NCI-H1105 (cell line): ENCODE results near the gene CIAPIN1.

ENCODE experiments used
- DNase-seq: peaks from one replicate; lab custom pipeline; 2025; lab: John Stamatoyannopoulos, UW

Gene CIAPIN1

DNA sequence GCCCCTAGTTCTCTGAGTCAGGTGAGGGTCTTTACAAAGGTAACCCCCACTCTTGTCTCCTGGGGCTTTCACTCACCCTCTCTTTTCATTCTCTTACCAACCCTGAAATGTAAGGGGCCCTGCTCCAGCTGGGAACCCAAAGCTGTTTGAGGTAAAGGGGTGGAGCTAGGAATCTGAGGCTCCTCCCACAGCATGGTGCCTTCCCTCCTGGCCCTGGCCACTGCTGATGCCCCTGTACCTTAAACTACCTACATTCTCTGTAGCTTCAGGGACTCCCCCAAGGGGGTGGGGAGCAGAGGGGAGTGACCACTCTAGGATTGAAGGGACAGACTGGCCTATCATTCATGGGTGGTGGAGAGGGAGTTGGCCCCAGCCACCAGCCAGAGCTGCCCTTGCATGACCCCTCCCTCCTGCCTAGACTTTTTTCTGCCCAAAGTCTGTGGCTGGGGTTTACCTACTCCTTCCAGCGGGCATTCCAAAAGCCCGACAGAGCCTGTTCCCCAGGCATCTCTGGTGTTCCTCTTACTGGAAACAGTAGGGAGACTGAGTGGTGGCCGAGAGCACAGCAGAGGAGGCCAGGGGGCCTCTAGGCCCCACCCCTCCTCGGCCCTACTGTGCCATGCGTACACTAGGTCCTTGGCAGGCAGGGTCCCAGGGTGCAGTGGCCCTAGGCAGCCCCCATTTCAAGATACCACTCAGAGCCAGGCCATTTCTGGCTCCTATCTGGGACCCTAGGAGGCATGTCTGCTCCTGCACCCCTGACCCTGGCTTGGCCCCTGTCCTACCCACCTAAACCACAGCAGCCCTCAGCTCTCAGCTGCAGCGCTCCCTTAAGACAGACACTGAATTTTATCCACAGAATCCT is 29.6 kb upstream of the CIAPIN1 start:
- no peak for DNase-seq

DNA sequence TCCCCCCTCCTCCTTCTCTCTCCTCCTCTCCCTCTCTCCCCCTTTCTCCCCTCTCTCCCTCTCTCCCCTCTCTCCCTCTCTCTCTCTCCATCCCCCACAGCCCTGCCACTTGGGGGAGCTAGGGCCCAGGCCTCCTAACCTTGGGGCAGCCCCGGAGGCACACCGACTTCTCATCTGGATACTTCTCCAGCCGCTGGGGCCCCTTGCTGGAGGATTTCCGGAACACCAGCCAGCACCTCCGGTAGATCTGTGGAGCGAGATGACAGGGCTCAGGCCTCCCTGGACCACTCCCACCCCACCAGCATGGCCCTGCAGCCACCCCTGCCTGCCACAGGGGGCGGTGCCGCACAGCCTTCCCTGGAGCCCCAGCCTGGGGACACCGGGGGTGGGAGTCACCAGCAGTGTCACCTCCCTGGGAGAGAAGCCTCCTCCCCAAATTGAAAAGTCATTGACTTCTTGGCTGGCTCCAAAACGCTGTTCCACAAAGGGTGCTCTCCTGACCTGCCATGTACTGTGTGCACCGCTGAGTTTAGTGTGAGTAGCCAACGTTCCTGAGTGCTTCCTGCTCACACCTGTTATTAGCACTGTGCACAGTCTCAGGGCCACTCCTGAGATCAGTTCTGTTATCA is 28.6 kb upstream of the CIAPIN1 start:
- no peak for DNase-seq

DNA sequence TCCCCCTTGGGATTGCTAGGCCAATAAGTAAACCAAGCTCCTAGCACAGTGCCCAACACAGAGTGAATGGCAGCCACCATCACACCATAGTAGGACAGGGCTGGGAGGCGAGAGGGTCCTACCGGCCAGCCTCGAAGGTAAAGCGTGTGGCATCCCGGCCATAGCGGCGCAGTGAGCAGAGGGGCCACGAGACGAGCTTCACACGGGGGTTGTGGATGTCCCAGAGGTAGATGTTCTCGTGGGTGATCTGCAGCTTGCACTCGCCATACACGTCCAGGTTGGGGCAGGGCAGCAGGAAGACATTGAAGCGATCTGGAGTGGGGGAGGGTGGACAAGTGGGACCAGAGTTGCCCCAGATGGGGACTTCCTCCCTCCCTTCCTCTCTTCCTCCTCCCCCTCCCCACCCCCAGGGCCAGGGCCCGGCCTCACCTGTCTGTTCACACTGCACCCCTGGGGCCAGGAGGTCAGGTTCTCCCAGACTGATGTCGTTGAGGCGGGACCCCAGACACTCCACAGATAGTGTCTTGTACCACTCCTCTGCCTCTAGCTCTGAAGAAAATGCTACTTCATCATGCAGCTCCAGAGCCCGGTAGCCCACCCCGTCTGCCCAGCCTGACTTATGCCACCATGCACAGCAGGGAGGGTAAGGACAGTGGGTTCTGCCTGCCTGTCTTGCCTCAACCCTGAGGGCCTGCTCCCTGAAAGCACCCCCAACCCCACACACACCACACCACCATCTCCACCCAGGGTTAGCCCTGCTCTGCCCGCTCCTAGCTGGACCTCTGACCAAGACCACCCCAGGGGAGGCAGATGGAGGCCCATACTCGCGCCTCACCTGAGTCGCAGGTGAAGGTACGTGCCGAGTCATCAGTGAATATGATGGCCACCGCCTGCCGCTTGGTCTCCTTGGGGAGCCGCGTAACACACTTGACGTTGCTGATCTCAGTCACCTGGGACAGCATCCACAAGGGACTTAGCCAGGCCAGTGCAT is 27.8 kb upstream of the CIAPIN1 start:
- DNase-seq, result no peak

DNA sequence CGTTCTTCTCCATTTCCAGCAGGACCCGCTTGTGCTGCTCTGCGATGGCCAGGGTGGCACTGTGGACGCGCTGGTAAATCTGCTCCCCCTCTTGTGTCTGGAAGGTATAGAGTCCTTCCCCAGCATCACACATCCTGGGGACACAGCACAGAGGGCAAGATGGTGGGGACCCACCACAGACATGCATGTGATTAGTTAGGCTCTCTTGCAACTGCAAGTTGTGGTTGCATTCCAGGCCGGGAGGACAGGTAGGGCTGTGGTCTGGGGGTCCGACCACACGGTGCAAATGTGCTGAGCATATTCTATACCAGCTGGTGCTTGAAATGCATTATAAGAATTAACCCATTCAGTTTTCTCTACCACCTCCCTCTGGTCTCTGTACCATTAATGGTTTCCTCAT is 26.7 kb upstream of the CIAPIN1 start:
- no peak for DNase-seq

DNA sequence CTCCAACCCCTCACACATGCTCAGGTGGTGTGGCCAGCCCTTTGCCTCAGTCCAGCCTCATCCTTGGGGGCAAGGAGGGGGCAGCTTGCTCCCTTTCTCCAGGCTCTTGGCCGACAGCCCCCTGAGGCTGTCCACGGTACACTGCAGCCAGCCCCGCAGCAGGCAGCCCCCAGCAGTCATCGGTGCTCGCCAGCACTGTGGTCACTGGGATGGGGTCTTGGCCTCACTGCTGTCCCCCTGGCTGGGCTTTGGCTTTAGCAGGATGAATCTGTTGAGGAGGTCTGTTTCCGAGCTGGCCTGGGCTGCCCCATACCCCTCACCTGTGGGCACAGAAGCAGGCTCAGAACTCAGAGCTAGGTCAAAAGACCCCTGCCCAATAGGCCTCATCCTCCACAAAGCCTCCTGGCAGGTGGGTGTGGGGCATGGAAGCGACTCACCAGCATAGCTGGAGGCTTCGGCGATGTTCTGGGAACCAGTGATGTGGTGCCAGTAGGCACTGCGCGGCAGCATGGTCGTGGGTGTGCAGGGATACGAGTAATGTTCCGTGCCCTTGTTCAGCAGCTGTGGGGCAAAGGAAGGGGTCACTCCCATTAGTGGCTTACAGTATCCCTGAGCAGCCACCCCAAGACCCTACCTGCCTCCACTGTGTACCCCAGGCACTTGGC is 26.1 kb upstream of the CIAPIN1 start:
- DNase-seq, result no peak

DNA sequence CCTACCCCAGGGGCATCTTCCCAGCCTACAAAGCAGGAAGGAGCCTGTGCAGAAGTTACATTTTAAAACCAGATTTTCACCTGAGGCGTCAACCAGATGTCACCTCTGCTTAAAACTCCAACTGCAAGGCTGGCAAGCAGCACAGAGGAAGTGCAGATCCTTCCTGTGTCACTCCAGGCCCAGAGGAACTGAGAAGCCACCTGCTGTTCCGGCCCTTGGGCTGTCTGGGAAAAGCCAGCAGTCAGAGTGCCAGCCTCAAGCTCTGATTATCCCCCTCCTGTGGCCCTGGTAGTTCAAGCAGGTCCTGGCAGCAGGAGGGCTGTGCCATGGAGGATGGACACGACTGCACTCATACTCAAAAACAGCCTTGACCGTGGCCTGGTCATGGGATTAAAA is 25.5 kb upstream of the CIAPIN1 start:
- no peak for DNase-seq

DNA sequence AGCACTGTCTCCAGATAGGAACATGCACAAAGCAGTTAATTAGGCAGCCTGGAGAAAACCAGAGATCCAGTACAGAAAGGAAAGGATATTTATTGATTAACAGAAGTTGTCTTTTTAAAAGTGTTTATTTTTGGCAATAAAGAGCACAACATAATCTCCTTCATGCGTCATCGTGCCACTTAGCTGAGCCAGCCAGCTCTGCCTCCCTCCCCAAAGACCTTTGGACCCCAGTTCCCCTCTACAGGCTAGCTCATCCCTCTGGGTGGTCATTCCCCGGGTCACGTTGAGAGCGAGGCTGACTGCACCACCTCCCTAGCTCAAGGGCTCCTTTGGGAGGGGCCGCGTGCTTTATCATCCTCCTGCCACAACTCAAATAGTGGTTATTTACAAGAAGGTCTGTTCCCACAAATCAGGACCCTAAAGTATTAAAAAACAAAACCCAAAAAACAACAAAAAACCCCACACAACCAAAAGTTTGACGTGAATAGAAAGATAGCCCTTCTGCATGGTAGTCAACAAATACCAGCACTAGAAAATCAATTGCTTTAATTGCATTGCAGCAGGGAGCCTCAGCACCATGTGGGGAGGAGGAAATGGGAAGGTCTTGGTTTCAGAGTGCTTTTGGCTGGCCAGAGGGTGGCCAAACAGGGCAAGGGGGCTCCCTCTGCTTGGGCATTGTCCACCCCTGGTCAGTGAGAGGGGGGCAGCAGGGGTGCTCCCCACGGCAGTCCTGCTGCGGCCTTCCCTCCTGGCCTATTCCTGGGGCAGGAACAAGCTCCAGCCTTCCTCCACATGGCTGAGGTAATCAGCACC is 24.9 kb upstream of the CIAPIN1 start:
- DNase-seq, result no peak

DNA sequence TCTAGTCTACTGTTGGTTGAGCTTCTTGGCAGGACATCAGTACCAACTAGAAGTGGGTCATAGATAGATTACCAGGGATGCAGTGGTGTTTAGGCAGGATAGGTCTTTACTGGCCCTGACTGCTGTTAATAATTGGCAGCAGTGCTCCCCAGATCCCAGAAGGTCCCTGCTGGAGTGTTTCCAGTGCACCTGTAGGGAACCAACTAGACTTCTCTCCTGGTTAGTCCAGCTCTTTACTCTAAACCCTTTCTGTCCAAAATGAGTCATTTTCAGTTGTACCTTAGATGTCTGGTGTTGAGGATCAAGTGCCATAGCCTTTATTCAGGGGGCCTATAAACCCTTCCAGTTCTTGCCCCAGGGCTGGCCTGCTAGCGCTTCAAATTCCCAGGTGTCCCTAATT is 24.0 kb upstream of the CIAPIN1 start:
- DNase-seq, result no peak

DNA sequence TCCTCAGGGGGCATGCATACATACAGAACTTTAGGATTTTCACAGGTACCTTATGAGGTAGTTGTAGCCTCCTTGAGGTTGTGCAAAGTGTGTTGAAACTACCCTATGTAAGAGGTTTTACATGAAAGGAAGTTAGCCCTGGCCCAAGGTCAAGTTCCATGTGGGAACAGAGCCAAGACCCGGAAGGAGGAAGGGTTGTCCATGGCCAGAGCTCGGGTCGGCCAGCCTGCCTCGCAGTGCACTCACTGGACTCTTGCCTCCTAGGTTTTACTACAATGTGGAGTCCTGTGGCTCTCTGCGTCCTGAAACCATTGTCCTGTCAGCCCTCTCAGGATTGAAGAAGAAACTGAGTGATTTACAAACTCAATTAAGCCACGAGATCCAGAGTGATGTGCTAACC is 23.5 kb upstream of the CIAPIN1 start:
- DNase-seq, result no peak

DNA sequence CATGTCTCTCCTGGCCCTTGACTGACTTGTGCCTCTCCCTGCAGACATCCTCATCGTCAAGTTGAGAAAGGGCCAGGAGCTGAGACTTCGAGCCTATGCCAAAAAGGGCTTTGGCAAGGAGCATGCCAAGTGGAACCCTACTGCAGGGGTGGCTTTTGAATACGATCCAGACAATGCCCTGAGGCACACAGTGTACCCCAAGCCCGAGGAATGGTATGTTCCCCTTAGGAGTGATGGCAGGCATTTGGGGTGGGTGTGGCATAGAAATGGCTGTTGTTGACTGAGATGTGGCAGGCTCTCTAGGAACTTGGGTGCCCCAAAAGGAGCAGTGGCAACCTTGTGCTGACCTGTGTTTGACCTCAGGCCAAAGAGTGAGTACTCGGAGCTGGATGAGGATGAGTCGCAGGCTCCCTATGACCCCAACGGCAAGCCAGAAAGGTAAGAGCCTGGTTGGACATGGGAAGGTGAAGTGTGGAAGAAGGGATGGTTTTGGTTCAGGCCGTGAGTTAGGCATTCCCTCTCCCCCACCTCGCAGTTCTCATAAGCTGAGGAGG is 22.8 kb upstream of the CIAPIN1 start:
- DNase-seq, result no peak

DNA sequence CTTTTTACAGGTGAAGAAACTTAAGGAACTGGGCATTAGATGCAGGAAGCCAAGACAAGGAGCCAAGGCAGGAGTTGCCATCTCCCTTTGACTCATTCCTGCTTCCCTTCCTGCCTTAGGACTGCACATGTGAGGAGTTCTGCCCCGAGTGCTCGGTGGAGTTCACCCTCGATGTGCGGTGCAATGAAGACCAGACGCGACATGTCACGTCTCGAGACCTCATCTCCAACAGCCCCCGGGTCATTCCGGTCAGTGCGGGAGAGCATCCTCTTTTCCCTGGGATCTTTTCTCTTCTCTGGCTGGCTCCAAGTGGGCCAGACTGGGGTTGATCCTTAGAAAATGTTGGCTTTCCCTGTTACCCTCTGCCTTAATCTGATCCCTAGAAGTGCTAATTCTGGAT is 21.9 kb upstream of the CIAPIN1 start:
- no peak for DNase-seq

DNA sequence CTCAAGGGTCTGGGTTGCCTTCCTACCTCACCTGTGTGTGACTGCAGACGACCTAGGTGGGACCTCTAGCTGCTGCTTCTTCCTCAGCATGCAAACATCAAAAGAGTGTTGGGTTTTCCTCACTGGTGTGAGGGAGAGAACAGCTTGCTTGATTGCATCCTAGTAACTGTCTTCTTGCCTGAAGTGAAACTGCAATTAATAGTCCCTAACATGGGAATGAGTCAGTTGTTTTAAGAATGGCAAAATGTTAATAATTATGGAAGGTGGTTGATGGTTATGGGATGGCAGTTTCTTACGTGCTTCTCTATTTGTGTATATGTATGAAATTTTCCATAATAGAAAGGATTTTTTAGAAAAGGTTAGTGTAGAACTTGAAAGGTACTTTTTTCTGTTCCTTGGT is 21.2 kb upstream of the CIAPIN1 start:
- DNase-seq, result no peak

DNA sequence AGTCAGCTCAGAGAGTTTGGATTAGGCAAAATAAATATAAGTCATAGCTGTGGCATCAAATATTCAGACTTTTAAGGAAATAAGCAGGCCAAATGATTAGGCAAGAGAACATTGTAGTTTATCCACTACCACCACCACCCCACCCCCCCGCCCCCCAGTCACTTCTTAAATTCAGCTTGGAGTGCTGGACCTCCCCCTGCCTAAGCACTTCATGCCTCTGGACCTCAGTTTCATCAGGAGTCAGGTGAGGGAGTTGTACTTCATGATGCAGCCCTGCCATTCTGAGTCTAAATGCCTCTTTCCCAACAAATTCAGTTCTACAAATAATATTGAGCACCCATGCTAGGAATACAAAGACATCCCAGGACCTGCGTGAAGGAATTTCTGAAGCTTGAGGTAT is 17.3 kb upstream of the CIAPIN1 start:
- no peak for DNase-seq

DNA sequence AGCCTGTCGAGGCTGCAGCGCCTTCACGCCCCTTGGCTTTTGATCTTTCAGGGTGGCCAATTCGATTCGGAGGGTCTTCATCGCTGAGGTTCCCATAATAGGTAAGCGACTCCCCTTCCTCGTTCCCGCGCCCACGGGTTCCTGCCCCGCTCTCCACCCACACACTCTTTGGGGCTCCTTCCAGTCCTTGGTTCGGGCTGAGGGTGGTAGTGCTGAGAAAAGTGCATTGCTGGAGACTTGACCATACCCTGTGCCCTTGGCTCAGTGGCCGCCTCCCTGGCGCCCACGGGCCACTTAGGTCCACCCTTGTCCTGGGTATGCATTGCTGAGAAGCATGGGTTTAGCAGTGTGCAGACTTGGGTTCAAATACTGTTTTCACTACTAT is 15.8 kb upstream of the CIAPIN1 start:
- DNase-seq, result no peak

DNA sequence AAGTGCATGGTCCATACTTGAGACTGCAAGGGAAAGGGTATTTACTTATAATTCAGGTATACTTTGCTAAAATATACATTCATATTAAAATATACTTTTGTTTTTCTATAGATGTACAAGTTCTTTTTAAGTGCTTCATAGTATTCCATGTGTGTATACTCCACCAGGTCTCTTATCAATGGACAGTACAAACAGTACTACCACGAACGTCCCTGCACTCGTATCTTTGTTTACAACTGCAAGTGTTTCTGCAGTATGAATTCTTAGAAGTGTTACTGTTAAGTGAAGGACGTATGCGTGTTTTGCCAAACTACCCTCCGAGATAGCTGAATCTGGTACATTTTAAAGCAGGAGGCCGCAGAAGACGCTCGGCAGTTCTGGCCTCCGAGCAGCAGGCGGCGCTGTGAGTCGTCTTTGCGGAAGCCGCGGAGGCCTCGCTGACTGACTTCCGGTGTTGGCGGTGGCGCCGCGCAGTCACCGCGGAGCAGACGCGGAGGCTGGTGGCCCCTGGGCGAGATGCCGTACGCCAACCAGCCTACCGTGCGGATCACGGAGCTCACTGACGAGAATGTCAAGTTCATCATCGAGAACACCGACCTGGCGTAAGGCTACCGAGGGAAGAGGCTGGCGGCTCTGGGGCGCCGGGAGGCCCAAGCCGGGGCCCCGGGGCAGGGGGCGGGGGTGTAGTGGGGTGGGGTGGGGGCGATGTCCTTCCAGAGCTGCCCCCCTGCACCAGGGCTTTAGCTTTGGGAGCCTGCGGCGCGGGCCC is 15.2 kb upstream of the CIAPIN1 start, which contains the start of gene POLR2C:
POLR2C (plus strand) TSS at position 471 of the 769 bp plus-strand sequence; CDS start at position 517, 46 bp downstream.
- DNase-seq, result peak; percentile 41

DNA sequence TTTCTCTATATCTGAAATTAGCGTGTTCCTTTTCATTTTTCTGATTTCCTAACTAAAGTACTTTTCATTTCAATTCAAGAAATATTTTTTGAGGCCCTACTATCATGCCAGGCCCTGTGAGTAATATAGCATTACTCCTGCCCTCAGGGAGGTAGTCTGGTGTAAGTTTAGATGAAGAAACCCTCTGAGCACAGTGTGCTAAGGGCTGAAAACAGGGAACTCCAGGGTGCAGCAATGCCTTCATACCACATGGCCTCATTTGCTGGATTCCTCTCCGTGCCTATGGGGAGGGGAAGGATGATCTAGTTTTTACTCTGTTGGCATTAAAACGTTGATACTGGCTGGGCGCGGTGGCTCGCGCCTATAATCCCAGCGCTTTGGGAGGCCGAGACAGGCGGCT is 4.8 kb upstream of the CIAPIN1 start:
- DNase-seq, result no peak

DNA sequence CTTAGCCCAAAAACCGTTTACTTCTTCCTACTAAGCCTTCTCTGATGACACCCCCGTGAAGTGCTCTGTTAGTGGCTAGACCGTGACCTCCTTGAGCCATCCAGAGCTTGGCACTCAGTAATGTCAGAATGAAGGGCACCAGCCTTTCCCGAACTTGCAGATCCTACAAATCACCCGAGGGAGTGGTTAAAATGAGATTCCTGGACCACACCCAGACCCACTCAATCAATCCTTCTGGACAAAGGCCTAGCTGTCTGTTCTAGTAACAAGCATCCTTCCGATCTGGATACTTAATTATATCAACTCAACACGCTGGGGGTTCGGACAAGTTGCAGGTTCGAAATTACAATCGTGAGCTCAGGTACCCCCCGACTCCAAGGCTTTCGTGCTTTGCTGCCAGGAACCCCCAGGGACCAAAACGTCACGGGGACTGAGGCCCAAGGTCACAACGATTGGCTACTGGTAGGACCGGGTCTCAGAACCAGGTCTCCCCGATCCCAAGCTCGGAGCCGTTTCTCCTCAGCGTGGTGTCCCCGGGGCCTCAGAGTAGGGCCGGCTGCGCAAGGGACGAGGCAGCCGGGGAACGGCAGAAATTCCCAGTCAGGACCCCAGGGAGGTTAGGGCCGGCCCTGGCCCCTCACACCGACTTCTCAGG is 527 bp downstream of the CIAPIN1 start:
- DNase-seq, result no peak

DNA sequence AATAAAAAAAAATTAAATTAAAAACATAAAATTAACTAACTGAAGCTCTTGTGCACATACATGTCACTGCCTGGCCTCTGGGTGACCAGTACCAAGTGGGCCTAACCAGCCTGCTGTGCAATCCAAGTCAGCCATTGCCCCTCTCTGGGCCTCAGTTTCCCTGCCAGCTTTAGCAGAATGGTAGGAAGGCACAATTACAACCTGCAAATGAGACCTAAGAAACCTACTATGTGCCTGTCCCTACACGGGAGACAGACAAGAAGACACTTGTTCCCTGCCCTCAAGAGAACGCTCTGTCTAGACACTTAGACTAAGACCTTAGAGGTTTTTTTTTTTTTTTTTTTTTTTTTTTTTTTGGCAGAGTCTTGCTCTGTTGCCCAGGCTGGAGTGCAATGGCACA is 1.7 kb downstream of the CIAPIN1 start:
- no peak for DNase-seq

DNA sequence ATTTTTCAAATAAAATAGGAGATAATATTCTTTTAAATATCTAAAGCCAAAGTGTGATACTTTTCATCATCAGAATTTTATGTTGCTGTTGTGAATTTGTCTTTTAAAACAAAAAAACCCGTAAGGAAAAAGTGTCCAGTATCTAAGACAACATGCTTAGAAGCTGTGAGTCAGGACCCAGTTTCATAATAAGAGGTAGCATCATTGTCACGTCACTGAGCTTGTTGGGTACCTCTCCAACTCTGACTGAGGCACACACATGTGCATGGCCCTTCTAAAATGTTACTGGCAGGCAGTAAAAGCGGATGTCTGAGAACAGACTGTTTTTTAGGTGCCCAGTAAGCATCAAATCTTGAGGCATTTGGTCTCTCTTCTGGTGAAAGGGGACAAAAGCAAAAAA is 2.5 kb downstream of the CIAPIN1 start:
- DNase-seq, result no peak
